HG03045 (cell line): ENCODE measurements around the gene SERINC4.
A peak's percentile ranks its signal among the peaks of the same experiment; 100 is the strongest.
"Not testable (repeated sequence)": the region's sequence is repeated elsewhere in the genome, so short reads cannot be mapped to it uniquely, and the experiment has no call there.

Experiments
- ATAC-seq: cut with Tn5 transposase; IDR thresholded peaks from one replicate; pipeline ENCODE4 v1.9.1; 2021; ENCODE audit warnings: mild to moderate bottlenecking, moderate library complexity; ENCODE audit not compliant: unreplicated experiment

The SERINC4 gene

GRCh38 chr15:43799945-43800285, at the start of gene SERINC4:
SERINC4 (minus strand) TSS chr15:43800220; CDS start chr15:43799986, 234 bp downstream.
- no peak for ATAC-seq

- no peak for ATAC-seq
Measured at GRCh38 chr15:43845421-43845820, 45.4 kb upstream of the SERINC4 start.

GRCh38 chr15:43832485-43832884, 32.5 kb upstream of the SERINC4 start:
- ATAC-seq = not testable (repeated sequence)

DNA sequence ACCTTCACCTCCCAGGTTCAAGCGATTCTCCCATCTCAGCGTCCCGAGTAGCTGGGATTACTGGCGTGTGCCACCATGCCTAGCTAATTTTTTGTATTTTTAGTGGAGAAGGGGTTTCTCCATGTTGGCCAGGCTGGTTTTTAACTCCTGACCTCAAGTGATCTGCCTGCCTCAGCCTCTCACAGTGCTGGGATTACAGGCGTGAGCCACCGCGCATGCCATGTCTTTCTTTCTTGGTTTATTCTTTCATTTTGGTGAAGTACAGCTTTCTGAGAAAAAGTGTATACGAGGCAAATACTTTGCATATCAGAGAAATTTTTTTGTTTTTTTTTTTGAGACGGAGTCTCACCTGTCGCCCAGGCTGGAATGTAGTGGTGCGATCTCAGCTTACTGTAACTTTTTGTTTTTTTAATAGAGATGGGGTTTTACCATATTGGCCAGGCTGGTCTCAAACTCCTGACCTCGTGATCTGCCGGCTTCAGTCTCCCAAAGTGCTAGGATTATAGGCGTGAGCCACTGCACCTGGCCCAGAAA, 31.6 kb upstream of the SERINC4 start:
- ATAC-seq = not testable (repeated sequence)

DNA sequence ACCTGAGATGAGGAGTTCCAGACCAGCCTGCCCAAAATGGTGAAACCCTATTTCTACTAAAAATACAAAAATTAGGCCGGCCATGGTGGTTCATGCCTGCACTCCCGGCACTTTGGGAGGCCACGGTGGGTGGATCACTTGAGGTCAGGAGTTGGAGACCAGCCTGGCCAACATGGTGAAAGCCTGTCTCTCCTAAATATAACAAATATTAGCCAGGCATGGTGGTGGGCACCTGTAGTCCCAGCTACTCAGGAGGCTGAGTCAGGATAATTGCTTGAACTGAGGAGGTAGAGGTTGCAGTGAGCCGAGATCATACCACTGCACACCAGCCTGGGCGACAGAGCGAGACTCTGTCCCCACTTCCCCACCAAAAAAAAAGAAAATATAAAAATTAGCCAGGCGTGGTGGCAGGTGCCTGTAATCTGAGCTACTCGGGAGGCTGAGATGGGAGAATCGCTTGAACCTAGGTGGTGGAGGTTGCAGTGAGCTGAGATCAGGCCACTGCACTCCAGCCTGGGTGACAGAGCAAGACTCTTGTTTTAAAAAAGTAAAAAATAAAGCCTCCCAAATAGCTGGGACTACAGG, 30.8 kb upstream of the SERINC4 start:
- ATAC-seq = not testable (repeated sequence)

DNA sequence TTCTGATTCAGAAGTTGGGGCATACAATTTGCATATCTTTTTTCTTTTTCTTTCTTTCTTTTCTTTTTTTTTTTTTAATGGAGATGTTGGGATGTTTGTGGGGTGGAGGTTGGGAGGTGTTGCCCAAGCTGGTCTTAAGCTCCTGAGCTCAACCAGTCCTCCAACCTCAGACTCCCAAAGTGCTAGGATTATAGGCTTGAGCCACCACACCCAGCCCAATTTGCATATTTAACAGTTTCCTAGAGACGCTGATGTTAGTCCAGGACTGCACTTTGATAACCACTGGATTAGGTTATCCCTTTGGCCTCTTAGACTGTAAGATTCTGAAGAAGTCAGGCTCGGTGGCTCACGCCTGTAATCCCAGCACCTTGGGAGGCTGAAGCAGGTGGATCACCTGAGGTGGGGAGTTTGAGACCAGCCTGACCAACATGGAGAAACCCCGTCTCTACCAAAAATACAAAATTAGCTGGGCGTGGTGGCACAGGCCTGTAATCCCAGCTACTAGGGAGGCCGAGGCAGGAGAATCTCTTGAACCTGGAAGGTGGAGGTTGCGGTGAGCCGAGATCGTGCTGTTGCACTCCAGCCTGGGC, 30.0 kb upstream of the SERINC4 start:
- ATAC-seq = not testable (repeated sequence)

DNA sequence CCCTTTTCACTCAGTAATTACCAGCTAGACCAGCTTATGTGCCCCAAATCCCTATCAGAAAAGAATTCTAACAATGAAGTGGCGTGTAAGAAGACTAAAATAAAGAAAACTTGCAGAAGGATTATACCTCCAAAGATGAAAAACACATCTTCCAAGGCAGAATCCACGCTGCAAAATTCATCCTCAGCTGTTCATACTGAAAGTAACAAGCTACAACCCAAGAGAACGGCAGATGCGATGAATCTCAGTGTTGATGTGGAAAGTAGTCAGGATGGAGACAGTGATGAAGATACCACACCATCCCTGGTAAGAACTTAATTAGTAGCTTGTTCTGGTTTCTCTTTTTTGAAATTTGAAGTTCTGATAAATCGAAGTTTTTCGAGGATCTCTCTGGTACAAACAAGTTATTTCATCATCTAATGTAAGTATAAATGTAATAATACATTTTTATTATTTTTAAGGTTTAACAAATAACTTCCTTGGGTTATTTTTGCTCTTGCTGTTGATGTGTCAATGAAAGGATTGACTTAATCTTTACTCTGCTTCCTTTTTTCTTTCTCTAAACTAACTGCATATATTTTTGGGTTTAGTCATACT, 28.1 kb upstream of the SERINC4 start:
- no peak for ATAC-seq

DNA sequence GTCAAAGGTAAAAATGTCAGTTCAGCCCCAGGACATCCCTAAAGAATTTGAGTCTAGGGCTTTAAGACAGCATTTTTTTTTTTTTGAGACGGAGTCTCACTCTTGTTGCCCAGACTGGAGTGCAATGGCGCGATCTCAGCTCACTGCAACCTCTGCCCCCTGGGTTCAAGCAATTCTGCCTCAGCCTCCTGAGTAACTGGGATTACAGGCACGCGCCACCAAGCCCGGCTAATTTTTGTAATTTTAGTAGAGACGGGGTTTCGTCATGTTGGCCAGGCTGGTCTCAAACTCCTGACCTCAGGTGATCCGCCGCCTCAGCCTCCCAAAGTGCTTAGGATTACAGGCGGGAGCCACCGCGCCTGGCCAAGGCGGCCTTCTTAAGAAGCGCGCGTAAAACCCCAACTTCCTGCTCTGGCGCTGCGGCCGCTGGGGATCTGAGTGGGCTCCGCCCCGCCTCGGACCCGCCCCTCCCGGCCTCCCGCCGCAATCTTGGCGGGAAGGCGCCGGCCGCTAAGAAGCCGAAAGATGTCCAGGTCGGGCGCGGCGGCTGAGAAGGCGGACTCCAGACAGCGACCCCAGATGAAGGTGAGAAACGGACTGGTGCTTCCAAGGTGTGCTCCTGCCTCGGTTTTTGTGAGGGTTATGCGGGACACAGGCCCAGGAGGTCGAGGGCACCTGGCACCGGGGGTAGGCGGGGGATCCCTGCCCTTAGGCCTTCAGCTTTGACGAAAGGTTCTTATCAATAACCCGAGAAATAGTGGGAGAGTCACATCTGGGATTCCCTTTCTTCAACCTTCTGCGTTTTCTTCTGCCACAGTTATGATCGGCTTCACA, 26.7 kb upstream of the SERINC4 start, which contains the start of gene WDR76:
TSS of gene WDR76 (plus strand) at position 495 of the 834 bp plus-strand sequence. CDS start at position 526, 31 bp downstream.
- ATAC-seq = peak; percentile 66

- no peak for ATAC-seq
Measured at GRCh38 chr15:43826029-43826507, 26.0 kb upstream of the SERINC4 start.

DNA sequence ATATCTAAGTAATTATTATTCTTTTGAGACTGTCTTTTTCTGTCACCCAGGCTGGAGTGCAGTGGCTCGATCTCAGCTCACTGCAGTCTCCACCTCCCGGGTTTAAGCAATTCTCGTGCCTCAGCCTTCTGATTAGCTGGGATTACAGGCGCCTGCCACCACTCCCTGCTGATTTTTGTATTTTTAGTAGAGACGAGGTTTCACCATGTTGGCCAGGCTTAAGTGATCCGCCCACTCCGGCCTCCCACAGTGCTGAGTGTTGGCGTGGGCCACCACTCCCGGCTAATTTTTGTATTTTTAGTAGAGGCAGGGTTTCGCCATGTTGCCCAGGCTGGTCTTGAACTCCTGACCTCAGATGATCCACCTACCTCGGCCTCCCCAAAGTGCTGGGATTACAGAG, 25.3 kb upstream of the SERINC4 start:
- ATAC-seq = not testable (repeated sequence)

- peak; percentile 63 for ATAC-seq
Measured at GRCh38 chr15:43824302-43825246, 24.6 kb upstream of the SERINC4 start, which contains the start of gene MFAP1. MFAP1 (minus strand) TSS chr15:43824690; CDS start chr15:43824569, 121 bp downstream.

DNA sequence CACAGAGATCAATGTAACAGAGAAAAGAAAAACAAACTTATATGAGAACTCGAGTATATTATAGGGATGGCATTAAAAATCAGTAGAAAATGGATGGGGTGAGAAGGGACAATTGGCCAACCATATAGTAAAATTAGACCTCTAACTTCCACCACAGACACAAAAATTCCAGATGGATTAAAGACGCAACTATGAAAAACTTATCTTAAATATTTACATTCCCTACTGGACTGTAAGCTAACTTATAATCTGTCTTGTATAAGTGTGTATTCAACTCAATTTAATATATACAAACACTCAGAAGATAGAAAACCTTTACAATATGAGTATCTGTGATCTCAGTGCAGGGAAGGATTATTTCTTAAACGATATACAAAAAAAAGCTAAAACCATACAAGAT, 21.5 kb upstream of the SERINC4 start:
- no peak for ATAC-seq

DNA sequence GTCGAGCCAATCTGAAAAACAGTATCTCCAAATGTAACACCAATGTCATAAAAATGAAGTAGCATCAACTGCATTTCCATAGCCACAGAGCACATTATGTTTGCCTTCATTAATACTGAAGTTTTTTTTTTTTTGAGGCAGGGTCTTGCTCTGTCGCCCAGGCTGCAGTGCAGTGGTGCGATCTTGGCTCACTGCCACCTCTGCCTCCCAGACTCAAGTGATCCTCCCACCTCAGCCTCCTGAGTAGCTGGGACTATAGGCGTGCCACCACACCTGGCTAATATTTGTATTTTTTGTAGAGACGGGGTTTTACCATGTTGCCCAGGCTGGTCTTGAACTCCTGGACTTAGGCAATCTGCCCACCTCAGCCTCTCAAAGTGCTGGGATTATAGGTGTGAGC, 15.0 kb upstream of the SERINC4 start:
- ATAC-seq = not testable (repeated sequence)

DNA sequence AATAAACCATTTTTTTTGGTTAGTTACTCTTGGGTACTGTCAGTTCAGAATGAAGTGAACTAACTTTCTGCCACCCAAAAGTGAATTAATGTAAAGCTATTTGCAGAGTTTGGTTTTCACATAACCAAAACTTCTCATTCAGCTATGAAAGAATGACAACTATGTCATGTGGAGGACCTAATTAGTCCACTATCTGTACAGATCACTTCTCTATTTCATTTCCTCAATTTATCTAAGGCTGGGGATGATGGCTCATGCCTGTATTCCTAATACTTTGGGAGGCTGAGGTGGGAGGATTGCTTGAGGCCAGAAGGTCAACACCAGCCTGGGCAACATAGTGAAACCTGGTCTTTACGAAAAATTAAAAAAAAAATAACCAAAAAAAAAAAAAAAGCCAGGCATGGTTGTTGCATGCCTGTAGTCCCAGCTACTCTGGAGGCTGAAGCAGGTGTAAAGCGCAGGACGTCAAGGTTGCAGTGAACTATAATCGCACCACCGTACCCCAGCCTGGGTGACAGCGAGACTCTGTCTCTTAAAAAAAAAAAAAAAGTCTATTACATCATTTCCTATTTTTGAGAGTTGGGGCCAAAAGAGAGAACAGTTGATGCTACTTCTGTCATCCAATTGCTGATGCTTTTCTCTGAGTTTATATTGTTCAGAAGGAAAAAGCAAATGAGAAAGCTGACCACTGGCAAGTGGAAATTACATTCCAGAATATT, 9.1 kb upstream of the SERINC4 start:
- no peak for ATAC-seq

GRCh38 chr15:43808435-43808950, 8.5 kb upstream of the SERINC4 start:
- ATAC-seq = no peak

DNA sequence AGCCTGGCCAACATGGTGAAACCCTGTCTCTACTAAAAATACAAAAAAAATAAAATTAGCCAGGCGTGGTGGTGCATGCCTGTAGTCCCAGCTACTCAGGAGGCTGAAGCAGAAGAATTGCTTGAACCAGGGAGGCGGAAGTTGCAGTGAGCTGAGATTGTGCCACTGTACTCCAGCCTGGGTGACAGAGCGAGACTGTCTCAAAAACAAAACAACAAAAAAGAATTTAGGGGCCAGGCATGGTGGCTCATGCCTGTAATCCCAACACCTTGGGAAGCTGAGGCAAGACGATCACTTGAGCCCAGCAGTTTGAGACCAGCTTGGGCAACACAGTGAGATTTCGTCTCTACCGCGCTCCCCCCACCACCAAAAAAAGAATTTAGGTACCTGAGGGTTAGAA, 2.7 kb upstream of the SERINC4 start:
- ATAC-seq = not testable (repeated sequence)

DNA sequence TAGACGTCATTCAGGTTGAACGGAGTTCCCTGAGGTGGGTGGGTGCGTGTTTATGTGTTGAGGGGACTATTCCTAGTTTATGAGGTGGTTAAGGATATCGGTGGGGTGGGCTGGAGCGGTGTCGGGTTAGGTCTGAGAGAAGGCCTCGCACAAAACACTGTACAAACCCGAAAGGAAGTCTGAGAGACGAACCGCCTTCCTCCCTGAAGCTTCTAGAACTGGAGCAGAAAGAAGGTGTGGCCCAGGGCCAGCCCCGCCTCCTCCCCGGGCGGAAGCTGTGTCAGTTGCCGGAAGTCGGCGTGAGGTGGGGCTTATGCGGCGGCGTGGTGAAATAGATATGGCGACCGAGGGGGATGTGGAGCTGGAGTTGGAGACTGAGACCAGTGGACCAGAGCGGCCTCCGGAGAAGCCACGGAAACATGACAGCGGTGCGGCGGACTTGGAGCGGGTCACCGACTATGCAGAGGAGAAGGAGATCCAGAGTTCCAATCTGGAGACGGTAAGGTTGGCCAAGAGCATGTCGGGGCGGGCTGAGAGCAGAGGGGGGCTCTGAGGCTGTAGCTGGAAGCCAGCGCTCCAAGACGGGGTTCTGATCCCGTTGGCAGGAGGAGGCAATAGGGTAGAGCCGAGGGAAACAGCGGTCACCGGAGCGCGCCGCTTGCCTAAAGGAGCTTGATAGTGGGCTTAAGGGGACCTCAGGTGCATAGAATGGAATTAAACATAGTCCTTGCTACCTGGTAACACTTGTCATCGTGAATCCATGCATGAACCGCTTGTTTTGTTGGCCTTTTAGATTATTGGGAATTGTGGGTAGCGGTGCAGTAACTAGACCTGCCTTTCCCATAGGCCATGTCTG, 494 bp upstream of the SERINC4 start, which contains the start of gene HYPK:
TSS of gene HYPK (plus strand) at position 314 of the 856 bp plus-strand sequence. CDS start at position 338, 24 bp downstream.
- ATAC-seq = peak; percentile 87
